ENCODE results near the gene DCAF10.

Gene DCAF10

GRCh38 chr9:37902131-37902530 is 101.5 kb downstream of the DCAF10 start:
- TF ChIP-seq, protein P1, sequence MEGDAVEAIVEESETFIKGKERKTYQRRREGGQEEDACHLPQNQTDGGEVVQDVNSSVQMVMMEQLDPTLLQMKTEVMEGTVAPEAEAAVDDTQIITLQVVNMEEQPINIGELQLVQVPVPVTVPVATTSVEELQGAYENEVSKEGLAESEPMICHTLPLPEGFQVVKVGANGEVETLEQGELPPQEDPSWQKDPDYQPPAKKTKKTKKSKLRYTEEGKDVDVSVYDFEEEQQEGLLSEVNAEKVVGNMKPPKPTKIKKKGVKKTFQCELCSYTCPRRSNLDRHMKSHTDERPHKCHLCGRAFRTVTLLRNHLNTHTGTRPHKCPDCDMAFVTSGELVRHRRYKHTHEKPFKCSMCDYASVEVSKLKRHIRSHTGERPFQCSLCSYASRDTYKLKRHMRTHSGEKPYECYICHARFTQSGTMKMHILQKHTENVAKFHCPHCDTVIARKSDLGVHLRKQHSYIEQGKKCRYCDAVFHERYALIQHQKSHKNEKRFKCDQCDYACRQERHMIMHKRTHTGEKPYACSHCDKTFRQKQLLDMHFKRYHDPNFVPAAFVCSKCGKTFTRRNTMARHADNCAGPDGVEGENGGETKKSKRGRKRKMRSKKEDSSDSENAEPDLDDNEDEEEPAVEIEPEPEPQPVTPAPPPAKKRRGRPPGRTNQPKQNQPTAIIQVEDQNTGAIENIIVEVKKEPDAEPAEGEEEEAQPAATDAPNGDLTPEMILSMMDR (conservative IDR thresholded peaks at IDR 0.05) = no peak

GRCh38 chr9:37902796-37903646 is 102.4 kb downstream of the DCAF10 start:
- H3K27ac ChIP-seq = peak overlapping the region; percentile 92

More at GRCh38 chr9:37902131-37902530, 101.5 kb downstream of the DCAF10 start:
- peak overlapping the region; percentile 92; the same call in 1 of the 2 replicates for H3K27ac ChIP-seq

DNA sequence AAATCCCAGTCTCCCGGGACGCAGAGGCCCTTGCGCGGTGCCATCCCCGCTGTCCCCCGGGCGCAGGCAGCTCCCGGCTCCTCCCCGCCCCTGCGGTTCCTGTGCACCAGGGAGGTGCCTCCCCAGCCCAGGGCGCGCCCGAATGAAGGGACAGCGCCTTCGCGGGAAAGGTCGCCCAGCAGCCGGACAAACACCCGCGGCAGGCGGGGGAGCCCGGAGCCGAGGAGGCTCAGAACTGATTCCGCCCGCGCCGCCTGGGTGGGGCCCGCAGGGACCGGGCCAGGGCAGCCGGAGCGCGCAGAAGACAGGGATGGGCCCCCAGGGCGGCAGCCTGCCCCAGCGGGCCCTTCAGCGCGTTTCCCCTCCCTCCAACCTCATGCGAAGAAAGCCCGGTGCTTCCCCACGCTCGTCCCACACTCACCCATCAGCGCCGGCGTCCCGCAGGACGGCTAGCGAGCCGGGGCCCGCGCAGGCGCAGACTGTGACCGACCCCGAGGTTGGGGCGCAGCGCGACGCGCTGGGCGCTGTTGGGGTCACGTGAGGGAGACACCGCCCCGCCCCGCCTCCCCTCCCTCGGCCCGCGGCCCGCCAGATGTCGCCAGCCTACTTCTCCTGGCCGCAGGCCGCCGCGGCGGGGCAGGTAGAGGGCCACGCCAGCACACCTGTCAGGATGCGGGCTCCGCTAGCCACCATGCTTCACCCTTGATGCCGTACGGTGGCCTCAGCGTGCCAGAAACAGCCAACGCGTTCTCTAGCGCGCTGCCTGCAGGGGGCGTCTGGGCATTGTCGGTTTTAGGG is 103.2 kb downstream of the DCAF10 start, which contains the start of gene SLC25A51:
Gene SLC25A51, minus strand, starts transcription at position 481 of the 798 bp plus-strand sequence. CDS start 15,577 bp downstream, outside the sequence.
- peak within 1 kb of the TSS; percentile 92 for H3K27ac ChIP-seq
- TF ChIP-seq, protein P1 (conservative IDR thresholded peaks at IDR 0.05) = peak; percentile 94

More at GRCh38 chr9:37902796-37903646, 102.4 kb downstream of the DCAF10 start:
- TF ChIP-seq, protein P1 (conservative IDR thresholded peaks at IDR 0.05) = no peak

- TF ChIP-seq, protein P1 (conservative IDR thresholded peaks at IDR 0.05) = no peak; the same call in none of the 2 replicates
- H3K27ac ChIP-seq = peak overlapping the region; percentile 92
Observed at GRCh38 chr9:37904445-37905130, 104.0 kb downstream of the DCAF10 start.

GRCh38 chr9:37905131-37905505 is 104.5 kb downstream of the DCAF10 start:
- TF ChIP-seq, protein P1 (conservative IDR thresholded peaks at IDR 0.05) = no peak
- peak overlapping the region; percentile 92 for H3K27ac ChIP-seq

- TF ChIP-seq, protein P1 (conservative IDR thresholded peaks at IDR 0.05) = no peak
- no peak overlapping the region for H3K27ac ChIP-seq
Observed at GRCh38 chr9:37905776-37906175, 105.2 kb downstream of the DCAF10 start.
